ENCODE results near the gene C2orf76. TPM values are rescaled to one million over a fixed set of nuclear protein-coding genes. Genes with fewer than 3 reads are reported as not detected.

The C2orf76 gene
- total and polyA plus RNA-seq, 10 of the 15 experiments (the other 5 are each of a cell fraction or from before 2014, with no cell fraction given), result 14.0 to 46.1 (median 25.4) TPM

- no peak overlapping the region for H3K27ac ChIP-seq (ENCODE audit: control insufficient read depth, insufficient read depth)
- H3K79me2 ChIP-seq (ENCODE audit: control insufficient read depth, insufficient read depth, low read length), result no peaks in the 10 kb centered on the region
- H3K4me2 ChIP-seq (ENCODE audit: control insufficient read depth, insufficient read depth), result no peak overlapping the region
- H3K9ac ChIP-seq (ENCODE audit: control insufficient read depth, insufficient read depth, low read length), result no peak overlapping the region
- no peaks in the 10 kb centered on the region for H4K20me1 ChIP-seq (ENCODE audit: control insufficient read depth, insufficient read depth)
- no peak overlapping the region for H2AFZ ChIP-seq (ENCODE audit: control insufficient read depth, low read depth, low read length)
- intact Hi-C loops (cut with micrococcal nuclease; ENCODE audit: unreplicated experiment), result no loop called here
- ChIA-PET POLR2A (no interaction called here), RAD21 (ENCODE audit: unreplicated experiment) (no interaction called here), SMC1A (ENCODE audit: uncharacterized antibody, unreplicated experiment) (no interaction called here), CTCF (no interaction called here)
- TF ChIP-seq STAT1 (conservative IDR thresholded peaks at IDR 0.05) (no peak), EED (IDR thresholded peaks at IDR 0.05; ENCODE audit: low read depth) (no peak), E2F8 (IDR thresholded peaks at IDR 0.05; ENCODE audit: low read depth, partially characterized antibody) (no peak), SP1 (IDR thresholded peaks at IDR 0.05; ENCODE audit: low read depth, low read length) (no peak), EZH2 (IDR thresholded peaks at IDR 0.05; ENCODE audit: borderline replicate concordance, control insufficient read depth, low read depth, low read length) (no peak), ZBTB33 (IDR thresholded peaks at IDR 0.05) (no peak), IRF4 (IDR thresholded peaks at IDR 0.05; ENCODE audit: low read depth, low read length) (no peak), POU2F2 (IDR thresholded peaks at IDR 0.05; ENCODE audit: borderline replicate concordance, low read depth, low read length) (no peak), PAX5 (IDR thresholded peaks at IDR 0.05; ENCODE audit: borderline replicate concordance, low read depth, low read length) (no peak), HDAC6 (IDR thresholded peaks at IDR 0.05; ENCODE audit: unreplicated experiment) (no peak), NR2F1 (conservative IDR thresholded peaks at IDR 0.05) (no peak), POLR2AphosphoS5 (IDR thresholded peaks at IDR 0.05; ENCODE audit: low read length) (no peak)
- no peak for DNase-seq (ENCODE audit: low read depth, low spot score)
- in situ Hi-C loops (cut with MboI), result no loop called here
- no TSS peak for BruUV-seq (replicated peaks)
- no peak for FAIRE-seq
- no peaks in the 10 kb centered on the region for H3K9me3 ChIP-seq (replicated peaks; ENCODE audit: control insufficient read depth, insufficient read depth, low read length)
- no peak overlapping the region for H3K4me3 ChIP-seq
- H3K27me3 ChIP-seq (replicated peaks in 1 of 2; ENCODE audit: control insufficient read depth in 2 of 2, insufficient read depth in 2 of 2, low read length in 1 of 2), result no peaks in the 10 kb centered on the region
- no peak for ATAC-seq
- 85% methylated on average over 14 of the region's 14 CpGs for WGBS (ENCODE audit: insufficient coverage, insufficient replicate concordance, low lambda C conversion rate, missing lambda C conversion rate)
- no peaks in the 10 kb centered on the region for H3K36me3 ChIP-seq (ENCODE audit: control insufficient read depth in 2 of 2, insufficient read depth in 2 of 2, low read length in 1 of 2)
- no peaks in the 10 kb centered on the region for H3K4me1 ChIP-seq (ENCODE audit: control insufficient read depth, insufficient read depth, low read length)
Measured at GRCh38 chr2:119294671-119295070, 72.0 kb downstream of the C2orf76 start.

All from GM12878 (cell line).